H9 (cell line): Measurements from ENCODE around the gene INHBC. TPM values are rescaled to one million over a fixed set of nuclear protein-coding genes. Genes with fewer than 3 reads are reported as not detected.

ENCODE experiments used
- DNase-seq: peaks from one replicate; pipeline ENCODE4 v3.0.0-alpha.2; 2017
- H2AFZ ChIP-seq: one replicate; pipeline ENCODE4 v1.6.1; 2013; ENCODE audit warnings: mild to moderate bottlenecking, low read length, control low read depth, moderate library complexity
- H2AK5ac ChIP-seq: 2 replicates; pipeline ENCODE4 v1.6.1; 2013; ENCODE audit warnings: low read length, control low read depth, mixed read lengths; ENCODE audit not compliant: insufficient read length
- H2BK120ac ChIP-seq: one replicate; pipeline ENCODE4 v1.6.1; 2013; ENCODE audit warnings: low read depth, mild to moderate bottlenecking, low read length, control low read depth, inconsistent platforms; ENCODE audit not compliant: poor library complexity, severe bottlenecking
- H2BK12ac ChIP-seq: 2 replicates; pipeline ENCODE4 v1.6.1; 2013; ENCODE audit warnings: low read length, control low read depth, mixed read lengths, low read depth; ENCODE audit not compliant: insufficient read length
- H2BK15ac ChIP-seq: 2 replicates; pipeline ENCODE4 v1.6.1; 2013; ENCODE audit warnings: low read depth, low read length, control low read depth
- H2BK20ac ChIP-seq: one replicate; pipeline ENCODE4 v1.6.1; 2013; ENCODE audit warnings: low read depth, mild to moderate bottlenecking, low read length, control low read depth, inconsistent platforms; ENCODE audit not compliant: poor library complexity, severe bottlenecking
- H2BK5ac ChIP-seq: 2 replicates; pipeline ENCODE4 v1.6.1; 2013; ENCODE audit warnings: low read length, control low read depth, mixed read lengths; ENCODE audit not compliant: insufficient read length
- H3K14ac ChIP-seq: 2 replicates; pipeline ENCODE4 v1.6.1; 2013; ENCODE audit warnings: low read length, control low read depth; ENCODE audit not compliant: insufficient read depth
- H3K18ac ChIP-seq: 2 replicates; pipeline ENCODE4 v1.6.1; 2013; ENCODE audit warnings: low read depth, mild to moderate bottlenecking, mixed read lengths, low read length, control low read depth; ENCODE audit not compliant: insufficient read length
- H3K23ac ChIP-seq: 2 replicates; pipeline ENCODE4 v1.6.1; 2013; ENCODE audit warnings: low read length, control low read depth, mixed read lengths, low read depth; ENCODE audit not compliant: insufficient read length
- H3K23me2 ChIP-seq: 2 replicates; pipeline ENCODE4 v1.6.1; 2013; ENCODE audit warnings: low read depth, mild to moderate bottlenecking, mixed read lengths, low read length, control low read depth; ENCODE audit not compliant: insufficient read length, poor library complexity, severe bottlenecking
- H3K27ac ChIP-seq: 2 replicates; pipeline ENCODE4 v1.5.1; 2013; ENCODE audit warnings: low read length, control low read depth, mixed read lengths, low read depth; ENCODE audit not compliant: insufficient read length
- H3K27me3 ChIP-seq: 2 replicates; pipeline ENCODE4 v1.6.1; 2013; ENCODE audit warnings: low read length, control low read depth, inconsistent platforms; ENCODE audit not compliant: insufficient read depth
- H3K4ac ChIP-seq: 2 replicates; pipeline ENCODE4 v1.6.1; 2013; ENCODE audit warnings: low read depth, mild to moderate bottlenecking, control low read depth, inconsistent platforms, low read length, moderate library complexity
- H3K4me1 ChIP-seq: 2 replicates; pipeline ENCODE4 v1.6.1; 2013; ENCODE audit warnings: low read length, control low read depth, inconsistent platforms; ENCODE audit not compliant: insufficient read depth
- H3K4me2 ChIP-seq: 2 replicates; pipeline ENCODE4 v1.6.1; 2013; ENCODE audit warnings: low read length, control low read depth, mixed read lengths; ENCODE audit not compliant: insufficient read length, insufficient read depth
- H3K56ac ChIP-seq: 2 replicates; pipeline ENCODE4 v1.6.1; 2013; ENCODE audit warnings: low read depth, mild to moderate bottlenecking, mixed read lengths, low read length, control low read depth; ENCODE audit not compliant: insufficient read length
- H3K79me1 ChIP-seq: 2 replicates; pipeline ENCODE4 v1.6.1; 2013; ENCODE audit warnings: low read depth, mild to moderate bottlenecking, moderate library complexity, low read length, control low read depth, inconsistent platforms; ENCODE audit not compliant: insufficient read depth, poor library complexity, severe bottlenecking
- H3K79me2 ChIP-seq: 2 replicates; pipeline ENCODE4 v1.6.1; 2013; ENCODE audit warnings: low read length, control low read depth, inconsistent platforms; ENCODE audit not compliant: insufficient read depth
- H3K9ac ChIP-seq: 2 replicates; pipeline ENCODE4 v1.6.1; 2013; ENCODE audit warnings: low read length, control low read depth, mixed read lengths; ENCODE audit not compliant: insufficient read length; ENCODE audit errors: extremely low read depth
- H3K9me3 ChIP-seq: one replicate; pipeline ENCODE4 v1.6.1; 2013; ENCODE audit warnings: low read depth, low read length, inconsistent platforms; ENCODE audit not compliant: control insufficient read depth
- H3T11ph ChIP-seq: one replicate; pipeline ENCODE4 v1.6.1; 2013; ENCODE audit warnings: mild to moderate bottlenecking, low read length, control low read depth, inconsistent platforms
- H4K20me1 ChIP-seq: one replicate; pipeline ENCODE4 v1.6.1; 2013; ENCODE audit not compliant: control insufficient read depth, insufficient read length, insufficient read depth
- H4K5ac ChIP-seq: 2 replicates; pipeline ENCODE4 v1.6.1; 2013; ENCODE audit warnings: low read depth, mild to moderate bottlenecking, mixed read lengths, low read length, control low read depth; ENCODE audit not compliant: insufficient read length
- H4K8ac ChIP-seq: replicated peaks from 2 replicates; pipeline ENCODE4 v1.6.1; 2013; ENCODE audit warnings: low read length, control low read depth, mixed read lengths, low read depth; ENCODE audit not compliant: insufficient read length
- H4K91ac ChIP-seq: 2 replicates; pipeline ENCODE4 v1.6.1; 2013; ENCODE audit warnings: low read depth, mild to moderate bottlenecking, moderate library complexity, mixed read lengths, low read length, control low read depth; ENCODE audit not compliant: insufficient read length
- H3K27ac Mint-ChIP-seq, 3 experiments: 2 replicates in 2 of 3; 3 replicates in 1 of 3; pipeline ENCODE4 v1.8.0; 2020 to 2021; ENCODE audit warnings: mixed read lengths in 3 of 3, mild to moderate bottlenecking in 1 of 3, moderate library complexity in 1 of 3
- H3K27me3 Mint-ChIP-seq: 2 replicates; pipeline ENCODE4 v1.8.0; 2021; ENCODE audit warnings: low read depth, mild to moderate bottlenecking, moderate library complexity, mixed read lengths
- H3K36me3 Mint-ChIP-seq, 3 experiments: 2 replicates in 2 of 3; 3 replicates in 1 of 3; pipeline ENCODE4 v1.8.0; 2020 to 2021; ENCODE audit warnings: low read depth in 3 of 3, mixed read lengths in 3 of 3; ENCODE audit not compliant: insufficient read depth in 1 of 3
- H3K4me1 Mint-ChIP-seq, 2 experiments: 2 replicates each; pipeline ENCODE4 v1.8.0; 2020; ENCODE audit warnings: mixed read lengths in 2 of 2
- H3K4me3 Mint-ChIP-seq, 2 experiments: 2 replicates in 1 of 2; 3 replicates in 1 of 2; pipeline ENCODE4 v1.8.0; 2020 to 2021; ENCODE audit warnings: mild to moderate bottlenecking in 2 of 2, mixed read lengths in 2 of 2, moderate library complexity in 1 of 2
- H3K9me3 Mint-ChIP-seq, 2 experiments: 2 replicates in 1 of 2; 3 replicates in 1 of 2; pipeline ENCODE4 v1.8.0; 2020; ENCODE audit warnings: mild to moderate bottlenecking in 2 of 2, mixed read lengths in 2 of 2, moderate library complexity in 1 of 2
- WGBS: extraction: QIAGEN DNeasy Blood & Tissue Kit; methylation state at CpG from one replicate; pipeline ENCODE4 v1.1.7; 2013; ENCODE audit warnings: missing lambda C conversion rate, low lambda C conversion rate, mixed read lengths; ENCODE audit not compliant: insufficient read length; ENCODE audit errors: extremely low coverage; 5-methylcytosine and 5-hydroxymethylcytosine counted together
- total RNA-seq: library from RNA; stranded (reverse); gene quantifications from 2 replicates; pipeline ENCODE4 v1.2.1, GENCODE V29; 2021
- TF ChIP-seq, protein P1 (sequence below): fragments of 200-600 bp; sonication (generic); conservative IDR thresholded peaks from 3 replicates; pipeline ENCODE4 v1.8.0; 2021; ENCODE audit warnings: antibody characterized with exemption, mild to moderate bottlenecking

Gene INHBC
- total RNA-seq, 1 experiment from 2014 or later, result not detected

DNA sequence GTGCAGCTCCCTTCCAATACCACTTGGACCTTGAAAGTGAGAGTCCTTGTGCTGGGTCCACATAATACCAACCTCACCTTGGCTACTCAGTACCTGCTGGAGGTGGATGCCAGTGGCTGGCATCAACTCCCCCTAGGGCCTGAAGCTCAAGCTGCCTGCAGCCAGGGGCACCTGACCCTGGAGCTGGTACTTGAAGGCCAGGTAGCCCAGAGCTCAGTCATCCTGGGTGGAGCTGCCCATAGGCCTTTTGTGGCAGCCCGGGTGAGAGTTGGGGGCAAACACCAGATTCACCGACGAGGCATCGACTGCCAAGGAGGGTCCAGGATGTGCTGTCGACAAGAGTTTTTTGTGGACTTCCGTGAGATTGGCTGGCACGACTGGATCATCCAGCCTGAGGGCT lies 14.8 kb downstream of the INHBC start:
- H2BK20ac ChIP-seq, result no peak overlapping the region
- H3K9me3 Mint-ChIP-seq, result no peaks in the 10 kb centered on the region
- H3K79me1 ChIP-seq, result no peaks in the 10 kb centered on the region
- no peaks in the 10 kb centered on the region for H3K27me3 ChIP-seq
- no peak overlapping the region for H3K4me2 ChIP-seq
- no peak overlapping the region for H2AK5ac ChIP-seq
- no peak overlapping the region for H2BK5ac ChIP-seq
- no peak overlapping the region for H2BK15ac ChIP-seq
- no peaks in the 10 kb centered on the region for H3K79me2 ChIP-seq
- TF ChIP-seq, protein P1, sequence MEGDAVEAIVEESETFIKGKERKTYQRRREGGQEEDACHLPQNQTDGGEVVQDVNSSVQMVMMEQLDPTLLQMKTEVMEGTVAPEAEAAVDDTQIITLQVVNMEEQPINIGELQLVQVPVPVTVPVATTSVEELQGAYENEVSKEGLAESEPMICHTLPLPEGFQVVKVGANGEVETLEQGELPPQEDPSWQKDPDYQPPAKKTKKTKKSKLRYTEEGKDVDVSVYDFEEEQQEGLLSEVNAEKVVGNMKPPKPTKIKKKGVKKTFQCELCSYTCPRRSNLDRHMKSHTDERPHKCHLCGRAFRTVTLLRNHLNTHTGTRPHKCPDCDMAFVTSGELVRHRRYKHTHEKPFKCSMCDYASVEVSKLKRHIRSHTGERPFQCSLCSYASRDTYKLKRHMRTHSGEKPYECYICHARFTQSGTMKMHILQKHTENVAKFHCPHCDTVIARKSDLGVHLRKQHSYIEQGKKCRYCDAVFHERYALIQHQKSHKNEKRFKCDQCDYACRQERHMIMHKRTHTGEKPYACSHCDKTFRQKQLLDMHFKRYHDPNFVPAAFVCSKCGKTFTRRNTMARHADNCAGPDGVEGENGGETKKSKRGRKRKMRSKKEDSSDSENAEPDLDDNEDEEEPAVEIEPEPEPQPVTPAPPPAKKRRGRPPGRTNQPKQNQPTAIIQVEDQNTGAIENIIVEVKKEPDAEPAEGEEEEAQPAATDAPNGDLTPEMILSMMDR, result no peak
- no peak overlapping the region for H3K56ac ChIP-seq
- no CpG with 5 or more reads among the region's 7 CpGs for WGBS
- H4K20me1 ChIP-seq, result no peaks in the 10 kb centered on the region
- no peak overlapping the region for H4K91ac ChIP-seq
- H3K23me2 ChIP-seq, result no peaks in the 10 kb centered on the region
- H3K9ac ChIP-seq, result no peak overlapping the region
- no peak overlapping the region for H4K8ac ChIP-seq
- H3K27ac ChIP-seq, result no peak overlapping the region
- H3K27me3 Mint-ChIP-seq, result no peaks in the 10 kb centered on the region; the same call in 1 of the 2 replicates
- no peak overlapping the region for H3K14ac ChIP-seq
- no peak overlapping the region for H3K18ac ChIP-seq
- H3K36me3 Mint-ChIP-seq, result peaks cover 0 to 2% (median 0%) of the 10 kb centered on the region in 3 experiments; a peak in 1 of 7 replicates
- no peak overlapping the region for H2BK12ac ChIP-seq
- H3K4me3 Mint-ChIP-seq, result no peak overlapping the region
- peaks cover 12 to 20% of the 10 kb centered on the region in 2 experiments for H3K4me1 Mint-ChIP-seq
- no peak overlapping the region for H3K4ac ChIP-seq
- H2BK120ac ChIP-seq, result no peak overlapping the region
- no peak overlapping the region for H3K23ac ChIP-seq
- H2AFZ ChIP-seq, result no peak overlapping the region
- no peaks in the 10 kb centered on the region; the same call in 1 of the 2 replicates for H3K4me1 ChIP-seq
- H4K5ac ChIP-seq, result no peak overlapping the region
- DNase-seq, result no peak
- no peak overlapping the region for H3K27ac Mint-ChIP-seq
- H3T11ph ChIP-seq, result no peak overlapping the region
- H3K9me3 ChIP-seq, result no peaks in the 10 kb centered on the region
